GM21423 (cell line): Measurements from ENCODE around the gene KCNMA1.

Source experiments
- ATAC-seq: cut with Tn5 transposase; IDR thresholded peaks from one replicate; pipeline ENCODE4 v1.9.1; 2021; ENCODE audit warnings: mild to moderate bottlenecking, moderate library complexity; ENCODE audit not compliant: unreplicated experiment

The KCNMA1 gene

DNA sequence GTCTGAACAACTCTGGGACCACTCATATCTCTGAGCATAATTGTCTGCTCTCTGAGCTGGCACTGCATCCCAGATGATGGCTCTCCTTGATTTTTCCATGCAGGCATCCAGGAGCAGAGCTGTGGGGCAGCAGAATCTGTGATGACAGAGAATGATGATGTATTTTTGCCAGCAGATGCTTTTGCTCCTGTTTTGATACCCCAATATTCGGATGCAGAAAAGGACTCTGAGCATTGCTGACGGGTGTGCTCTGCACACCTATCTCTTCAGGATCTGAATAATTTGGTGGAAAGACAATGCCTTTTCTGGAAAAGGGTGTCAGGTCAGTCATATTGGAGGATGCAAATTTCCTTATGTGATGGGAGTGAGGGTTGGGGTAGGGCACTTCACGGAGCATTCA, 735.9 kb downstream of the KCNMA1 start:
- no peak for ATAC-seq

DNA sequence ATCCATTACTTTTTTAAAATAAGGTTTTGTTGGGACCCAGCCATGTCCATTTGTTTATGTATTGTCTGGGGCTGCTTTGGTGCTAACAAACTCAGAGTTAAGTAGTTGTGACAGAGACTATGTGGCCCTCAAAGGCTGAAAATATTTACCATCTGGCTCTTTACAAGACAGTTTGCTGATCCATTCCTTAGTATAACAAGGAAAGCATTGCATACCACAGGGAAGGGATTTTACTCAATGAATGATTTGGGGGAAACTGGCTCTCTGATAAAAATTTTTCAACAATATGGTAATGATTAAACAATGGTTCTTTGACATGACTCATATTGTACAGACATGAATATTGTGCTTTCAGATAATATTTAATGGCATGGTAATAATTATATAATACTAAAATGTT, 738.1 kb downstream of the KCNMA1 start:
- ATAC-seq, result no peak

DNA sequence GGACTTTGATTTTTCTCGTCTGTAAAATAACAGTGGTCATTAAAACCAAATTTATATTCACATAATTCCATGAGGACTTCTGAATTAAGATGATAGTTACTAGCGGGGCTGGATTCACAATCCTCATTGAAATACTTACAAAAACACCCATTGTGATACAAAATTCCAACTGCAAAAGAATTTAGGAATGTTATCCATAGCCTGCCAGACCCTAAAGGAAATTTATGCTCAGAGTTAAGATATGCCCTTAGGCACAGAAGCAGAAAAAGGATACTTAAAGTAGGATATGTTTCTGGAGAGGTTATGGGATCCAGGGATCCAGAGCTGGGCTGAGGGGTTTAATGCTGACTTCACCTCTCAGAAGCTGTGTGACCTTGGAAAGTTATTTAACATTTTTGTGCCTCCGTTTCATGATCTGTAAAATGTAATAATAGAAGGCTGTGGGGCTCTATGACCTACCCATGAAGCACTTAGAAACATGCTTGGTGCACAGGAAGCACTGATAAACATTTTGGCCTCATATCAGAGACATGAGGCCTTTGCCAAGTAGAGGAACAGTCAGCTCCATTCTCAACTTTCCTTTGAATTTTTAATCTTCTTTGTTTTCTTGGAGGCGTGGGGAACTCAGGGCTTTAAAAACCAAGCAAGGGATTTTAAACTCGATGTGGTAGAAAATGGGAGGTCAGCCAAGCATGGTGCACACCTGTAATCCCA, 744.7 kb downstream of the KCNMA1 start:
- ATAC-seq, result no peak

DNA sequence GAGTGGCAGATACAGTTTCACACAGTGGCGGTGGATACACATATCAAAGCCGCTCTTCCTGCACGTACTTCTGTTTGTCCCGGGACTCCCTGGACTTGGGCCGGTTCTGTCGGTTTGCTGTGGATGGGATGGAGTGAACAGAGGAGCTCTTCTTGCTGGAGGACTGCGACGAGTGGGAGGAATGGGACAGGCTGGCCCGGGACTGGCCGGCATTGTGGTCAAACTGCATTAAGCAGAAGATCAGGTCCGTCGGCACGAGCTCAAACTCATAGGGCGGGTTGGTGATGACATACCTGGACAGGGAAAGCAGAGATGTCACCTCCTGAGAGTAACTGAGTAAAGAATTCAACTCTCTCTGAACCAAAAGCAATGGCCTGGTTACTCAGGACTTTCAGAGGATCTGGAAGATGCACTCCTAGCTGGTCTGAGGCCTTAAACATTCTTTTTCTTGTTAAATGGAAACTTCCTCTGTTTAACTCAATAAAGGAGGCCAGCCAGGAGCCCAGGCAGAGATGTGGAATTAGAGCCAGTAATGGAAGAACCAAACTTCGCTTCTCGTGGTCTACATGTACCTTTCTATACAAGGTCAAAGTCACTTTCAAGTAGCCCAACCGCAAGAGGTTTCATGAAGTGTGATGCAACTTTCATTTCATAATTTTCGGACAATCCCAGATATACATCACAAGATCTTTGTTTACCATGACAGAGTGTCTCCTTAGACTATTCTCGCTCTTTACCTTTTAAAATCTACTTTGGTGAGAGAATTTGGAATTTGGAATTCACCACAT, 750.2 kb downstream of the KCNMA1 start:
- no peak for ATAC-seq

DNA sequence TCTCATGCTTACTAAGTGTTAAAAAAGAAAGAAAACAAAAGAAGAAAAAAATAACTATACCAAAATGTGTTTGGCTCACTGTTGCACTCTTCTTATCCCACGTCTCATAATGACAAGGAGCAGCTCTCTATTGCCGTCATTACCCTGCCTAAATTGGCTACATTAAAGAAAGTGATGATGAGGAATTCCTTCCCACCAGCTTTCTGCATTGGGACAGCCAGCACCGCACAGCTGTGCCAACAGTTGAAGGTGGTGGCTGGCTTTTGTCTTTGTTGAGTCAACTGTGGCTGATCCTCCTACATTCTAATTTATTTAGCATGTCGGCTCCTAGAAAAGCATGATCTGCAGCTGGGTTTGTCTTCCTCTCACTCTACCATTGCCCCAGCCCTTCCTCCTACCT, 751.8 kb downstream of the KCNMA1 start:
- ATAC-seq, result no peak

DNA sequence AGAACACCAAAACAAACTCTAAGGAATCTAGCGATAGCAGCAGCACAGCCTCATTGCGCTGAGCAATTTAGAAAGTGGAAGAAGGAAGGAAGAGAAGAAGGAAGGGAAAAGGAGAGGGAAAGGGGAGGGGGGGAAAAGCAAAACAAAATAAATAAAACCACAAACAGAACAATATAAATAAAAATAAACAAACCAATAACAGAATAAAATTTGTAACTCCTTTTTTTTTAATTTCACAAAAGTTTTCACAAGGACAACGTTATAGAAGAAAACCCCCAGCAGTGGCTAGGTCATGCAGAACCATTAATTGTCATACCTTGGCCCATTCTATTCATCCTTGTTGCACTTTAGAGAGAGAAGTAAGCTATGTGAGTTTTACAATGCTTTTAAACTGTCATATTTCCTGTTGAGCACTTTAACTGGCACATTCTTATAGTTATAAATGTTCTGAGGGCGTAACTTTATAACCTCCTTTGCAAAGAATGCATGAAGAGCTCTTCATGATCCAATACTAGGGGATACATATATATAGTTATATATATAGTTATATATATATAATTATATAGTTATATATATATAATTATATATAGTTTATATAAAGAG, 752.8 kb downstream of the KCNMA1 start:
- ATAC-seq, result no peak

DNA sequence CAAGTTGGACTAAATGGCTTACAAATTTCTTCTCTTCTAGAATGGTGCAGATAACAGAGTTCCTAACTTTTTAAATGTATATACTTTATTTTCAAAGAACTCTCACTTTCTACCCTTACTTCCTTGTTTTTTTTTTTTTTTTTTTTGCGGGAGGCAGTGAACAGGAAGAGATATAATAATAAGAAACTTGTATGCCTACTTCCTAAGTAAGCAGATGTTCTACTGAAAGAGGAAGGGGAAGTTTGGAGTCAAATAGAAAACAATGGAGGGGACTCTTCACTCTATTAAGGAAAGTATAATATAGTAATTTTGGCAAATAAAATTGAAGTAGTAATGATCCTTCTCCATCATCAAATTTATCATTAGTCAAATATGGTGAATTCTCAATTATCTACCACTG, 754.0 kb downstream of the KCNMA1 start:
- no peak for ATAC-seq

DNA sequence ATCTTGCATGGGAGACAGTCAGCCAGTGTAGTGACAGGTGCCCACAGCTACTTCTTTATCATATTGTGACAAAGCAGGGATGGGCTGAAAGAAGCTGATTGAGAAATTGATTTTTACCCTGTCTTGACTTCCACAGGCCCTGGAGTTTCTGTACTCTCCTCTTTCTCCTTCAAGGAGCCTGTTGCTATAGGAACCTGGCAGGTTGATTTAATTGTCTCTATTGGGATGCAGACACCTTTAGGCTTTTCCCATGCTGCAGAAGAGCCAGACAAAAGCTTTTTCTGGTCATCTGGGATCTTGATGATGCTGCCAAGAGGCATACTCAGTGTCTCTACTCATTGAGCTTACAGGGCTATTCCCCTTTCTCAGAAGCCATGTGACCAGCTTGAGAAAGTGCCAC, 754.8 kb downstream of the KCNMA1 start:
- ATAC-seq, result no peak

DNA sequence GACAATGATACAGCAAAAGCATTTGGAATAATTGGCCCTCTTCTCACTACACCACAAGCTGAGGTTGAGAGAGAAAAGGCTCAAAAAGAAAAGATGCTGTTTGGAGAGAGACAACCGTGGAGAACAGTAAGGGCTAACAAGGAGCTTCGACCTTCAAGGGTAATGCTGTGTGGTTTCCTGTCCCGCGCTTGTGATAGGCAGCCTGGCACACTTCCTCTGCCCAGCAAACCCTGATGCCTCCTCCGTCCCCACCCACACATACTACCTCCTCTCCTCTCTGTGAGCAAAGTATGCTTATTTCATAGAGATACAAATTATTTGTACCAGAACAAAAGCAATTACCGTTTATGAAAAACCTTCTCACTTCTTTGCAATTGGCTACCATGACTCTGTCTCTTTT, 755.4 kb downstream of the KCNMA1 start:
- ATAC-seq, result peak; percentile 53

DNA sequence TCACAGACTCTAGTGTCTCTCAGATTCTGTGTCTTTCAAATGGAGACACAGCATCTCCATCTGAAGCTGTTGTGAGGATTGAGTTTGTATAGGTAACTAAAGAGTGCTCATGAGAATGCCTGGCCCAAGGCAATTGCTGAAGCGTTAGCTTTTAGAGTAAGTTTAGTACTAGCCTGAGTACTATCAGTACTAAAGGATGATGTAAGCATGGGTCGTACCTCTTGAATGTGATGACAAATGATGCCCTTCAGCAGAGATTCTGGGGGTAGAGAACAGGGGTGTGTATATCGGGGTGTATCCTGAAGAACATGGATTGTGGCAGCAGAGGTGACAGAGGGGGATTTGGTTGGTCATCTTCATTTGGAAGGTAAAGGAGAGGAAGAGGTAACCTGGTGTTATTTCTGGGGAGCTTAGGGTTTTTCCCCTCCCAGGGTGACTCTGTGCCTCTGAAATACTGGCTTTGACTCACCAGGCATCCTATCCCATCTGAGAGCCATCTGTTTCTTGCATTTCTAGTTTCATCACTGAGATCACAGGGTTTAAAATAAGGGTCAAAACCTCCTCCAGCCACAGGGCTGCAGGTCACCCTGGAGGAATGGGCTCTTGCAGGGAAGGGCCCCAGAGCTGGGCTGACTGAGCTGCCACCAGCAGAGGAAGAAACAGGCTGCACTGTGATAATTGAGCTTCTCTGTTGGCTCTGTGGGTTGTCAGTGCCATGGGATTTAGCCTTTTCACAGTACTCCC, 756.0 kb downstream of the KCNMA1 start:
- peak; percentile 47 for ATAC-seq

DNA sequence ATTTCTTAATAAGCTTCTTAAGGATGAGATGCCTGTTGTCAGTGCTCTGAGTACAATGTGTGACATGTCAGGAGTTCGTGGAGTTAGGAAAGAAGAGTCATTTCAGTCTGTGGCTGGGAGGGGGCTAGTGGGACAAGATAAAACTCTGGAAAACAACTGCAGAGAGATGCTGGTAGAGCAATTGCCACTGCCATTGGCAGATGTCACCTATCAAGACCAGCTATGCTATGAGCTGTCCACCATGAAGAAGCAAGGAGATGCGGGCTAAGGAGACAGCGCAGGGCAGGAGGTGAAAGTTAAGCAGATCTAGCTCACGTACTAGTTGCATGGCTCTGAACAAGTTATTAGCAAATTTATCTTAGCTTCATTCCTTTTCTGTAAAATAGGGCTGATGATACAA, 756.7 kb downstream of the KCNMA1 start:
- ATAC-seq, result no peak

DNA sequence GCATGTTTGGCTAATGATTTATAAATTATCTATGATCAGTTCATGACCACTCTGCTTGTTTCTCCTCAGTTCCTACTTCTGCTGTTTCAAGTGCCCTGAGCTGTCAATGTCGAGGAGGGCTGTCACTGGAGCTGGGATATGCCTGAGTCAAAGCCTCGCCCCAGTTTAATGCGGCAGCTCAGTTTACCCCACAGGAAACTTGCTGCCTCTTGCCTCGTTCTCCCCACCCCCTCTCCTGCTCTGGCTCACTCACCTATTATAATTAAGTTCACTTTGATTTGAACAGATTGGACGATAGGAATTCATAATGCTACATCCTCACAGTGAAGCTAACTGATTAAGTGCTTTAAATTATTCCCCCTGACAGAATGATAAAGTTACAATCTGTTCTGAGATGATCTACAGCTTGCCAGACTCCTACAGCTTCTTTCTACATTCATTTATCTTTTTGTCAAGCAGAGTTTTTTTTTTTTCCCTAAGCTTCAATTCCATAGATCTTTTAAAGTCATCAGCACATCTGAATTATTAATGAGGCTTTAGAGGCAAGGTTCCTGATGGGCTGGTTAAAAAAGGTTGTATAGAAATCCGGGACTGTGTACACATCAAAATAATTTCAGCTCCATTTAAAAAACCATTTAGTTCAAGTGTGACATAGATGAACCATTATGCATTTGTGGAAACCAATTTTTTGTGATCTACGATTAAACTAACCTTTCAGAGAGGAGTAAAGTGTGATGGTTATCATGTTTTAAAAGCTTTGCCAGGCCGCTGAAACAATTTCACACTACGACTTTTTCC, 758.3 kb downstream of the KCNMA1 start:
- no peak for ATAC-seq

DNA sequence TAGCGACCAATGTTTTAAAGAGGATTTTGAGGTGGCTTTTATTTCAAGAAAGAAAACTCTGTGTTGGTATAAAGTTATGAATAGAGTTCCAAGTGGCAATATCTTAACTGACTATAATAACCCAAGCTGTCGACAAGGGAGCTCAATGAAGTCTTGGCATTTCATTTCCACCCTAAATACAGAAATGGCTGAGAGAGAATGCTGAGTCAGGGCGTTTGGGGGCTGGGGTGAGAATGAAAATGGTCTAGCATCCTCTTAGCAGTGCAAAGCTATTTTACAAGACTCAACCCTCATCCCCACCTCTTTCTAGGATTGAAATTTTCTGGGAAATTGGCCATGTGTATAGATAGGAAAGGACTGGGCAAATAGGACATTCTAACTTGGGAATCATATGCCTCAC, 759.1 kb downstream of the KCNMA1 start:
- no peak for ATAC-seq

DNA sequence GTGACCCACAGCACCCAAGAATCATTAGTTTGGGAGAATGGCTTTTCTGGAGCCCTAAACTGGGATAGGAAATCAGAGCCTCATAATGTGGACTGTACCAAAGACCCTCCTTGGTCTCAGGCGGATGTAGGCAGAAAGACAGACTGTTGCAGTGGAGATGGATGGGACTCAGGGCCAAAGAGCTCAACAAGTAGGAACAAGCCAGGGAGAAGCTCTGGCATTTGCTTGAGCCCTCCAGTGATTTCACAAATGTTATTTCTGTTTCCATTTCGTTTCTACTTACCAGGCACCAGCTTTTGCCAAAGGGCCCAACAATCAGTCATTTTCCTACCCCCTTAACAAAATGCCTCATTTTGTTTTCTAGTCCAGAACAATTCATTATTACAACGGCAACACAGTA, 762.7 kb downstream of the KCNMA1 start:
- ATAC-seq, result no peak

DNA sequence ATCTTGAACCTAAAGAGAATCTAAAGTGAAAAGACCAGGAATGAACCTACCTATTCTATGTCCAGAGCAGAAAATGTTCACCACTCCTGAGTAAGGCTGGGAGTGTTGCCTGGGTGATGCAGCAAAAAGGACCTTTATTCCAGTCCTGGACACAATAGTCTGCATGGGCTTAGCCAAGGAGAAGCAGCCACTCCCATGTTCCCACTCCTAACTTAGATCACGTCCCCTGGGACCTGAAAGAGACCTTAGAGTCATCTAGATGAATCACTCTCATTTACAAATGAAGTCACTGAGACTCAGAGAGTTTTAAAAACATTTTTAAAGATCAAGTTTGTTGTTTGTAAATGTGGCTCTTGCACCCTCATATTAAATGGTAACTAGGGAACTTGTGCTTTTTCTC, 763.4 kb downstream of the KCNMA1 start:
- no peak for ATAC-seq

DNA sequence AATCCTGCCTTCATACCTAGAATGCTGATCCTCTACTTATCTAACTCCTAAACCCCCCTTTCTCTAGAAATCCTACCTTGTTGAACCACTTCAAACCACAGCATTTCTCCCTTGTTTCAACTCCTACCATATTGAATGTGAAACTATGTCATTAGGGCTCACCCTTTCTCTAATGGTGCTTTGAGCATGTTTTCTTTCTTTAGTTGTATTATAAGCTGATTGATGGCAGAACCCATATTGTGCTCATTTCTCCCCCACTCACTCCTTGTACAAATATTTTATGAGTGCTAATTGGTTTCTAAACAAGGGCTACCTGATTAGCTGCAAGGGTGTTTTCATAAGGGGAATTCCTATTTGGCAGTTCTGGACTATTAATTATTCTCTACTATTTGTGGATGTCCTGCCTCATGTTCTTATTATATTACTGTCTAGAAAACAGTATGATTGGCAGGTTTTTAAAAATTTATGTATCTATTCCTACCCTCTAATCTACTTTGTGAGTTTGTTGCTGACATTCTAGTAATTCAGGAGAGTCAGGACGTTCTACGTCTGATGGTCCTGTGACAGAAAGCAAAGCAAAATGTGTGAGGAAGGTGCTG, 765.8 kb downstream of the KCNMA1 start:
- no peak for ATAC-seq

DNA sequence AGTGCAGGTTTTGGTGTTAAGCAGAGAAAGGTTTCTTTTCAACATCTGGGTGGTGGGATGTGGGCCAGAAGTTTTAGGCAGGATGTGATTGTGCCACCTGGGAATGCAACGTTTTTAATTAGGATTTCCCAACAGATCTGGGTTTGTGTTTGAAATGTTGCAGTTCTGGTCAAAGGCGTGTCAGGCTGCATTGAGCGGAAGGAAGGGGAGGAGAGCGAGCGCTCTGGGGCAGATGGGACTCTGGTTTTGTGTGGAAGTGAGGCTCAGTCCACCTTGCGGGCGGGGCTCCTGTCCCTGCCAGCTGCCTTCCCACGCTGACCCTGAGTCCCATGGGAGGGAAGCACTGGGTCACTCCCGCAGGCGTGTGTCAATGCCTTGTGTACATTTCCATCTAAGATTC, 767.7 kb downstream of the KCNMA1 start:
- no peak for ATAC-seq

DNA sequence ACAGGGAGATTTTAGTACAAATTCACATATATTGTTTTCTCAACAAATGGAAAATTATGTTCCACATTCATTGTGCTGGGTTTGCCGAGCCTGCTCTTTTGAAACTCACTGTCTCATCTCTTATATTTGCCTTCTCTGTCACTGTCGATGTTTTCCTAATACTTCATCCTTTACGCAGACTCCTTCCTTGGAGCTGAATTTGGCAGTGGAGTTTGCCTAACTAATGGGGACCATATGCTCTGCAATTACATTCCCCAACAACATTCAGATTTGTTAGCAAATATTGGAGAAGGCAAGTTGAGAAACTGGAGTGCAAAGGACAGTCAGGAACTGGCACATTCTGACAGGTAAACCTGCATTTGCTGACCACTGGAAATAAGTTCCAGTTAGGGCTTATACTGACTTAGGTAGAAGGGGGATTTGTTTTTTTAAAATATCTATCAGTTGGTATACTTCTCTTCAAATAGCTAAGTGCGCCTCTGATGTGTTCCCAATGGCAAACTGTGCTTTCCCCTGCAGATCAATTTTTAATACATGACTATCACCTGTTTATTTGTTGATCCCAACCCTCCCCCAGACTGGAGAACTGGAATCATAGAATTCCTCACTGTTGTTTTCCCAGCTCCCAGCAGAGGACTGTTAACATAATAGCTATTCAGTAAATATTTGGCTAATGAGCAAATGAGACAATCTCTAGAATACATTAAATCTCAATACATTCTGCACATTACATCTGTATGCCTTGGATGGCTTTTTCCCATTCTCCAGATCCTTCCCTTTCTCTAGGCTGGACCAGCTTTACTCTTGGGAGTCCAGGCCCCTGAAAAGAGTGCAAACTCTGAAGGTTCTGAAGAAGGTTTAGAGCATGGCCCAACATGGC, 769.3 kb downstream of the KCNMA1 start:
- ATAC-seq, result no peak

DNA sequence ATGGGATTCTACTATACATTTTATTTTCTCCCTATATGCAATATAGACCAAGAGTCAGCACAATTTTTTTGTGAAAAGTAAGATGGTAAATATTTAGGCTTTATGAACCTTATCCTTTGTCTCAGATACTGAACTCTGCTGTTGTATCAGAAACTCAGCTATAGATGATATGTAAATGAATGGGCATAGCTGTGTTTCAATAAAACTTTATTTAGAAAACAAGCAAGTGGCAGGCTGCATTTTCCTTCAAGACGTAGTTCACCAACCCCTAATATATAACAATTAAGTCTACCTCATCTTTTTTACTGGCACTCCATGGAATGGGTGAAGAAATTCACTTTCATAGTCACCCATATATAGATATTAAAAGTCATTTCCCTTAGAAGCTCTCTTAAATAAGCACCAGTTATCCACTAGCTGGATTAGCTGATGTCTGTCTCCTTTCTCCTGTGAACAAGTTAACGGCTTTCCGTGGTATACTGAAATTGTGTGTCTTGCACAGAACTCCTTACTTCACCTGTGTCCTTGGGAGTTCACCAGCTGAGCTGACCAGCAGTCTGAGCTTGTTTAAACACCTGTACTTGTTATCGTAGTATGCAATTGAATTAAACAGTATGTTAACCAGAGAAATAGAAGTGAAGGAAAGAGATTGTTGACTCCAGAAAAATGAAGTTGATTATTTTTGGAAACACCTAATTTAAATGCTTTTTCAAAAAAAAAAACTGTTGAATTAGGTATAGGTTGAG, 770.6 kb downstream of the KCNMA1 start:
- ATAC-seq, result no peak
